MV-4-11 (cell line): ENCODE data around the gene CACNA1C.
A peak's percentile ranks its signal among the peaks of the same experiment; 100 is the strongest.

ENCODE experiments used
- DNase-seq: peaks from one replicate; lab custom pipeline; 2025; lab: John Stamatoyannopoulos, UW

CACNA1C gene

DNA sequence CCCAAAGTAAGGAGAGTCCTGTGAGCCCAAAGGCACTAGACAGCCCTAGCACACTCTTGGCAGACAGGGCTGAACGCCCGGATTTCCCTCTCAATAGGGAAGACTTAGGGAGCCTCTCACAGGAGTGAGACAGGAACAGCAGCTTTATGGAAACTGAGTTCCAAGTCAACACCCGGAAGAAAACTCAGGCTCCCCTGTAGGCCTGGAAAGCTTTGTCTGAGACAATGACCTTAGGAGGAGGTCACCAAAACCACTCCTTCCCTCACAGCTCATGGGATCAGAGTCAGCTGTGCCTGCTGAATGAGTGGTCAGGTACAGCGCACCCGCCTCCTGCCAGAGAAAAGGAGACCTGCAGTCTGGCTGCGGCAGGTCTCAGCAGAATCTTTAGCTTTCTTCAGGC, 229.5 kb downstream of the CACNA1C start:
- no peak for DNase-seq

DNA sequence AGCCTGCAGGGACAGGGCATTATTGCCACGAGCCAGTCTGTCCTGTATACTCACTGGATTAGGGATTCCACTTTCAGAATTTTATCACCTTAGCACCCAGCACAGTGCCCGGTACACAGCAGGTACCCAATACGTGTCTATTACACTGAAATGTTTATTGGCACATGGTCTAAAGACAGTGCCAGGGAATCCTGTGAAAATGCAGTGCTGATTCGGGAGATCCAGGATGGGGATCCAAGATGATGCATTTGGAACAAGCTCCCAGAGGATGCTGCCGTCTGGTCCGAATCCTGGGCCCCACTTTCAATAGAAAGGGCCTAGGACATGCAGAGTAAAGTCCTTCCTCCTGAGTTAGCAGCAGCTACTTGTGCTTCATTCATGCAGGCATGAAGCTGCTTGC, 230.7 kb downstream of the CACNA1C start:
- DNase-seq: no peak

DNA sequence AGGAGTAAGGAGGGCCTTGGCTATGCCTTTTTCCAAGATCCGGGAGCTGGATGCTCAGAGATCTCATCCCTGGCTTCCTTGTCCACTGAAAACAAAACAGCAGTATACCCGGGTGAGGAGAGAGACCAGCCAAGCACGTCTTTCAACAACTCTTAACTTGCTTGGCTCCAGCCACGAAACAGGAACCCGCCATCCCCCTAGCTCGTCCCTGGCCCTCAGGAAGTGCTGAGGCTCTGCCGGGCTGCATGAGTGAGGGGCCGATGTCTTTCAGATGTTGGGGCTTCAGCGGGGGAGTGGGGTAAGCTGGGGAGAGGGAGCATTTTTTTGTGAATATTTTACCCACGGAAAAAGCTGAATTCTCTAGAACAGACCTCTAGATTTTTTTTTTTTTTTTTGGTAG, 231.1 kb downstream of the CACNA1C start:
- DNase-seq: peak; percentile 68

DNA sequence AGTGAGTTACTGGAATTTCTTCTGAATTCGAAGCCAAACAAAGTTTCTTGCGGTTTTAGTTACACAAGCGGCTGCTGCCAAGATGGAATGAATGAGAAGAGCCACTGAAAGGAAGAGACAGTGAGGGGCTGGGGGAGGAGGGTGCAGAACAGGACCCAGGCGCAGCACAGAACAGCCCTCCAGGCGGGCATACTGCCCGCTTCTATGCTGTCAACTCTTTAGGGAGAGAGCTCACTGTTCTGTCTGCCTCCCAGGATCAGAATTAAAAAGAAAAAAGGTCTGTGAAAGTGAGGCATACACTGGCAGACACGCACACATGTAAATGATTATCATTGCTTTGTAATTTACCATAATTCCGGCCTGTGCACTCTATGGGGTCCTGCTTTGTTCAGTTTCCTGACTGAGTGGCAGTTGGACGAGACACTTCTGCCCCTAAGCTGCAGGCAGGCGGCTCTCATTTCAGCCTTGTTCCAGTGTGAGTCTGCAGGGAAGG, 231.6 kb downstream of the CACNA1C start:
- peak; percentile 74 for DNase-seq

DNA sequence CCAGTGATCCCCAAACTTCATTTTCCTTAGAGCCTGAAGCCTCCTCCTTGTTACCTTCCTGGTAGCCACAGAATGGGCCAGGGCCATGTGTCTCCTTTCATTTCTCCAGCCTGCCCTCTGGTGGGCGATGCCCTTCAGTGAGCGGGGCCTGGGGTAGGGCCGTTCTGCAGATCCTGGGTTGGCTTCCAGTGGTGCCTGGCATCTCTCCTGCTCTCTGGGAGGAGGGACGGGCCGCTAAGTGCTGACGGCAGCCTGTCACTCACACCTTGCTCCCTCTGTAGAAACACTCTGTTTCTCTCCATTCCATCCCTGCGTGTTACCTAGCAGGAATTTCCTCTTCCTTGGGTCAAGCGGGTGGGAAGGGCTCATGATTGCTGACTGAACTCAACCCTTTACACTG, 232.1 kb downstream of the CACNA1C start:
- peak; percentile 69 for DNase-seq

DNA sequence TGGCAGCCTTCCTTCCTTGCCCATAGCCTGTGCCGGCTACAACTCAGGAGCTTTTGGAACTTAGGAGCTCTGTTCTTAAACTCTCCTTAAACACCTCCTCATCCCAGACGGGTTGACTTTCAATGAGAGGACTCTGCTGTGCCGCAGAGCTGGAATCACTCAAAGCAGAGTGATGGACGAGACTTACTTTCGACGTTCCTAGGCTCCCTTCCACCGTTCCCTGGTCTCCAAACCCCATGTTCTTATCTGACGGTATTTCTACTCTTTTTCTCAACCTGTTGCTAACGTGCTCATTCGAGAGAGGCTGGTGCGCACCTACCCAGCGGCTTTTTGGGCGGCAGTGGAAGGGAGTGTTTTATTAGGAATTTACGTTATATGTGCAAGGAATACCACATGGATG, 232.7 kb downstream of the CACNA1C start:
- DNase-seq: no peak

DNA sequence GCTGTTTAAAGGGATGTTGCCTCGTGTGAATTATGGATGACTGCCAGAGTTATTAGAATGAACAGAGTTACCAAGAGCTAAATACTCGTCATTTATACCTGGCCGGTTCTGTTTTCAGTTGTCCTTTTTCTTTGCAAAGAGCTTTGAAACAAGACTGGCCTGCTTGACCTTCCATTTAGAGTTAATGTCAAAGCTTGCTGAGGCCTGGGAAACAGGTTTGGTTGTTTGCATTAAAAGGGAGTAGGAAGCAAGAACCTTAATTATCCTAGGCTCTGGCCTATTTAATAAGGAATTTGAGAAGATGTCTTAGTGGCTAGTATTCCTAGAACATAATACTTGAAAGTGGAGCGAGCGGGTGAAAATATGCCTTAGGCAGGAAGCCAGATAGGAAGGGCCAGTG, 233.3 kb downstream of the CACNA1C start:
- no peak for DNase-seq

DNA sequence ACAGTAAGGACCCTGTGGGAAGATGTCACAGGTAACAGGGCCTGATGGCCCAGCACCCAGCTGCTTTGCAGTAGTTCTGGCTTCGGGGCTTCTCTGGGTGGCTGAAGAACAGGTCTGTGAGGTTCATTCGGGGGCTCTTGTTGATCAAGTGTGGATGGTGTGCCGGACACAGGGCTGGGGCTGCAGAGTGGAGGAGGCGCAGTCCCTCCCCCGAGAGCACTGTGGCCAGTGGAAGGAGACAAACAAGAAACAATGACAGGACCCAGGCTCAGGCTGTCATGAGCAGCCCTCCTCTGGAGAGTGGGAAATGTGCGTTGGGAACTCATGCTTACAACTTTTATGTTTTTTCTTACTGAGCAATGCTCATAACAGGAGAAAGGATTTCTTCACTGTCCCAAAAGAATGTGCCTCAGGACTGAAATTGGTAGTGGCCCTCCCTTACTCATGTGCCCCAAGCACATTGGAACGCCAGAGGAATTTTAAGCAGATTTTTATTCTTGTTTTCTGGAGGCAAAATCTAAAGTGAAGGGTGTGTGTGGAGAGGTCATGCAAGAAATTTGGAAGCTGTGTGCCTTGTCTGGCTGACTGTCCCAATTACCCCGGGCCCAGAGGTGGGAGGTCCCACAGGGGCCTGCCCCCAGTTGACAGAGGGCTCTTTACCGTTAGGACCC, 233.8 kb downstream of the CACNA1C start:
- no peak for DNase-seq

DNA sequence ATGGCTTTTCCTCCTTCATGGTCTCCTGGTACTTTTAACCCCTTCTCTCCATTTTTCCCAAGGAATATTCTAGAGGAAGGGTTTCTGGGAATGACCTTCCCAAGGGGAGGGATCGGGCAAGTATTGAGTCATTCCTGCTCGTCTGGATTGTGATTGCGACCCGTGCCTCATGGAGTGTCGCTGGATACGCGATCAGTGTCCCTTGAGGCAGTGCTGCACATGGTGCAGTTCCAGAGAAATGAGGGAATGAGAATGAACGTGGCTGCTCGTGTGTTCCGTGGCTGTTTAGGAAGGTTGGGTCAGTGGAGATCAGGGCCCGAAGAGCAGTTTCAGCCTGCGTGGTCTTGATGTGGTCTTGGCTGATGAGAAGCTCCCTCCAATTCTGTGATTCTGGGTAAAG, 234.4 kb downstream of the CACNA1C start:
- DNase-seq: no peak

DNA sequence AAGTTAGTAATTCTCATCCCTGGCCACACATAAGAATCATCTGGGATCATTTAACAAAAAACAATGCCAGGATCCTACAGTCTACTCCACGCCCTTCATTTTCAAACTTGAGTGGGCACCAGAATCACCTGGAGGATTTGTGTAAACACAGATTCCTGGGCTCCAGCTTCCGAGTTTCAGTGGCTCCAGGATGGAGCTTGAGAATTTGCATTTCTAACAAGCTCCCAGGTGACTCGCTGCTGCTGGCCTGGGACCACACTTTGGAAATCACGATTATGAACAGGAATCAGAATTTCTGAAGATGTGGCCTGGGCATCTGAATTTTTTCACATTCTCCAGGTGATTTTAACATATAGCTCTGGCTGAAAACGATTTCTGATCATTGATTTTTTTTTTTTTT, 234.8 kb downstream of the CACNA1C start:
- no peak for DNase-seq

DNA sequence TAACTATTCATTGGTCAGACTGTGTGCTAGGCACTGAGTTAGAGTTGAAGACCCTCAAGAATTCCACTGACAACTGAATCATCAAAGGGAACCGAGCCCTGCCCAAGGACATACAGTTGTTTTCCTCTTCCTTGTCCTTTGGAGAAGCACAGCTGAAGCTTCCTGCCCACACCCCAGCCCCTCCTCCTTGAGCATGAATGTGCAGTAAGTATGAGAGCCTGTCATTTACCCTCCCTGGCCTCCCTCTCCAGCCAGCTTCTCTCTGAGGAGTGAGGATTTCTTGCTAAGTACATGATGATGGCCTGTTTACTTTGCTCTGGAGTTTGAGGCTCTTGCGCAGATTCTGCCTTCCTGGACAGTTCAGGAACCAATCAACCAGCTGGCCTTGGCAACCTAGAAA, 235.2 kb downstream of the CACNA1C start:
- DNase-seq: peak; percentile 60

DNA sequence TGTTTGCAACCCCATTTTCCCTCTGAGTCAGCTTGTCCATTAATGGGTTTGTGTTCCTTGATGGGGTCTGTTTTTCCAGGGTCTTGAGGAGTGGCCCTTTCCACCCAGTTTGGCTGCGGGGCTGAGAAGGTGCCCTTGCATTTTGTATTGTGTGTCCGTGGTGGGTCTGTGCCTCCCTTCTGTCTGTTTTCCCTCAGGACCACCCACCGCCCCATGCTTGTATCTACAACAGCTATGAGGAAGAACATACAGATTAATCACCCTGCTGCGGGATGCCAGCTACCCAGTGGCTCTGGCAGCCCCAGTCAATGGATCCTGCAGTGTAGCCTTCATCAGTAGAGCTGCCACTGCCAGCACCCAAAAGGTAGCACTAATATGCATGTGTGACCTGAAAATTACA, 235.7 kb downstream of the CACNA1C start:
- DNase-seq: no peak

DNA sequence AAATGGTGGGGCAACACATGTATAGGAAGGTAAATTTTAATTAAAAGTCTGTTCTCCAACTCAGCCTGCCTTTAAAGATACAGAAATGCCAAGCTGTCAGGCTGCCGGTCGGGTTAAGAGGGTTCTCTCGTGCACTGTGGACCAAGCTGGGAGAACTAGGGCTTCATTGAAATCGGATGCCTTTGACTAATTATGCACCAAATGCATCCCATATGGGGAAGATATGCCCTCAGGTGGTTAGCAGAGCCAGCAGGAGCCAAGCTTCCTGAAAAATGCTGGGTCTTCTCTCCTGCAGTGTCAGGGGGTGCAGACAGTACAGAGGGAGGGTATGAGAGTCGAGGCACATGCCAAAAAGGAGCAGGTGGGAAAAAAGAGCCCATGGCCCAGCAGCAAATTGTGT, 236.1 kb downstream of the CACNA1C start:
- no peak for DNase-seq

DNA sequence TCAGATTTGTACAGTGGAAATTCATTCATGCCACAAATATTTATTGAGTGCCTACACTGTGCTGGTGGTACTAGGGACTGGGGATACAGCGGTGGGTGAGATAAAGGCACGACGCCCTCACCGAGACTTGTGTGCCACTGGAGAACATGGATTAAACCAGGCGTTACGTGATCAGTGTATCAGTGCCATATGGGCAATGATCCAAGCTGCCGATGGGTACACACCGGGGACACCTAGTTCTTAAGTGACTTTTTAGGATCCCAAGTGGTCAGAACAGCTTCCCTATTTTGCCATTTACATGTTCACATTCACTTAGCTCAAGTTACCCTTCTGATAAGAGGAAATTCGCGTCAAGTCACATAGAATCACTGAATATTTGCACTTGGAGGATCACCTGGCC, 236.7 kb downstream of the CACNA1C start:
- peak; percentile 4 for DNase-seq

DNA sequence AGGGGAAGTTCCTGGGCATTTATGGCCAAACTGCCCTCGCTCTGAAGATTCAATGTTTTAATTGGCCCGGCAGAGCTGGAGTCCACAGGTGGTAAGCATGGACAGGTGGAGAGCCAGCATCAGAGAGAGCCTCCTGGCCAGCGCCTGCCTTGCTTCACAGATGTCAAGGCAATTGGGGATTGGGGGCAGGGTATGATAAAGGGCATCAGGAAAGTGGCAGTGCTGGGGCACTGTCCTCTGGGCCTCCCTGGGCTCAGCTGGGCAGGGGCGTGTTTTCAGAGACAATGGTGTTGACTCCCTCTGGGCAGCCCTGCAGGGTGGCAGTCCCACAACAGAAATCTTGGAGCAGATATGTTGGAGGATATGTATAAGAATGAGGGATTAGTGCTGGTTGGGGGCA, 237.3 kb downstream of the CACNA1C start:
- DNase-seq: no peak

DNA sequence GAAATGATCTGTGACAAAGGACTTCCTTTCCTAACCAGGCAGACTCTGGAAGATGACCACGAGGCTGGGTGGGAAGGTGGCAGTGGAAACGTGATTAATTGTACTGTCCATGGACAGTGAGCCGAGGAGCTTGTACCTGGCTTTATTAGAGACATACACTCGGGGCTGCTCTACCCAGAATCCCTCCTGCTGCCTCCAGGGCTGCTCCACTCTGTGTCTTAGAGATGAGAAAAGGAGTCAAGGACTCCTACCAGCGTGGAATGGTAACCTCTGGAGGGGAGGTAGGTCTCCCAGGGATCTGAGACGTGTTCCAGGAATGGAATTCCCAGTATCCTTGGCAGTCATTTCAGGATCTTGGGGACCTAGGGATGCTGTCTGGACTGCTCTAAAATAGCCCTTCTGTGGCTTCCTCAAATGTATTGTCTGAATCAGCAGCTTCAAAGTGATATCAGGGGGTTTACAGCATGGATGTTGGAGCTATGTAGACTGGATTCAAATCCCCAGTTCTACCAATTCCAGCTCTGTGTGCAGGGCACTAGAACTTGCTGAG, 237.8 kb downstream of the CACNA1C start:
- no peak for DNase-seq

DNA sequence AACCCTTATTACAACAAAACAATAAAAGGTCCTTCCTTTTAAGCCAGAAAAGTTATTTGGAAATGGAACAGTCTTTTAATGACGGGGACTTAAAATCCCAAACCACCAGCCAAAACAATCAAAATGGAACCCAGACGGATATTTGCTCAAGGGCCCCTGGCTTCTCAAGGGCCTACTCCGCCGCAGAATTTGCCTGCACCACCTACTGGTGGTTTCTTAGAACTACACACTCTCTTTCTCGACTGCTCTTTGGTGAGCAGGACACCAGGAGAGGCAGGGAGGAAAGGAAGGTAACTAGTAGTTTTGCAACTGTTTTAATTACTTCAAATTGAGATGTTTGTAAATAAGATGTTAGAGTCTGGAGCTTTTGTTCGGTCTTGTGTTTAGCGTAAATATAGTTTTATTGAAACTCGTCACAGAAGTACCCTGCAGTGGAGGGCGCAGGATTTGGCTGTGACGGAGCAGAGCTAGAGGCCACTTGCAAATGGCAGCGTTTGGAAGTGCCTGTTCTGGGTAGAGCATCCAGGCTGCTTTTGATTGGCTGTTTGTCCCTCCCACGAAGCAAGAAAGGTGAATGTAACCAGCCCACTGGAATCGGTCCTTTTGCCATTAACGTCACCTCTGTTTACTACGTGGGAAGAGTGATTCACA, 238.5 kb downstream of the CACNA1C start:
- peak; percentile 56 for DNase-seq

DNA sequence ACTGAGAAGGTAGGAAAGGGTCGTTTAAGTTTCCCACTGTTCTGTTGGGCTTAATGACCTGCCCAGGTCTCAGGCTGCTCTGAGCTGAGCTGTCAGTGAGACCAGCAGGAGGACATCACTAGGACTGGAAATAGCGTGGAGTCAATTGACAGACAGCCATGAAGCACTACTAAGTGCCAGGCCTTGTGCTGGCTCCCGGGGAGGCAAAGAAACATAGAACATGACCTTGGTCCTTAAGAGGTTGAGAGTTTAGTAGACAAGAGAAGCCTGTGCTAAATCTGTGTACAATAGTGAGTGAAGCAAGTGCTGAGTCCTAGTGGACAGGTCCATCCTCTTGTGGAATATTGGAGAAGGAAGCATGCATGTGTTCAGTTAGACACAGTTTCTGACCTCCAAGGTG, 239.2 kb downstream of the CACNA1C start:
- DNase-seq: no peak

DNA sequence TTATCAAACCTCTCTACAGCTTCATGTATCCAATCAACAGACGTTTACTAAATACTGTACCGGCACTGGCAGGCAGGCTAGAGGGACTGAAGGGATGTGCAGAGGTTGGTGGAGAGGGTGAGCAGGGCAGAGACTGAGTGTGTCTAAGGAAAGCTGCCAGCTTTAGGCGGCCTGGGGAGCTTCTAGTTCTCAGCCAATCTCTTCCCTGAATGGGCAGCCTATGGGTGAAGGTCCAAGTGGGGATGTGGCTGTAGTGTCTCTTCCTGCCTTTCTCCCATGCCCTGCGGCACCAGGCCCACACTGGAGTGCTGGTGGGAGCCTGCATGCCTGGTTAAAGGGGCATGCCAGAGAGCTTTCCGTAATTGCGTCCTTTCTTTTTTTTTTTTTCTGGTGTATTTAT, 239.8 kb downstream of the CACNA1C start:
- no peak for DNase-seq

DNA sequence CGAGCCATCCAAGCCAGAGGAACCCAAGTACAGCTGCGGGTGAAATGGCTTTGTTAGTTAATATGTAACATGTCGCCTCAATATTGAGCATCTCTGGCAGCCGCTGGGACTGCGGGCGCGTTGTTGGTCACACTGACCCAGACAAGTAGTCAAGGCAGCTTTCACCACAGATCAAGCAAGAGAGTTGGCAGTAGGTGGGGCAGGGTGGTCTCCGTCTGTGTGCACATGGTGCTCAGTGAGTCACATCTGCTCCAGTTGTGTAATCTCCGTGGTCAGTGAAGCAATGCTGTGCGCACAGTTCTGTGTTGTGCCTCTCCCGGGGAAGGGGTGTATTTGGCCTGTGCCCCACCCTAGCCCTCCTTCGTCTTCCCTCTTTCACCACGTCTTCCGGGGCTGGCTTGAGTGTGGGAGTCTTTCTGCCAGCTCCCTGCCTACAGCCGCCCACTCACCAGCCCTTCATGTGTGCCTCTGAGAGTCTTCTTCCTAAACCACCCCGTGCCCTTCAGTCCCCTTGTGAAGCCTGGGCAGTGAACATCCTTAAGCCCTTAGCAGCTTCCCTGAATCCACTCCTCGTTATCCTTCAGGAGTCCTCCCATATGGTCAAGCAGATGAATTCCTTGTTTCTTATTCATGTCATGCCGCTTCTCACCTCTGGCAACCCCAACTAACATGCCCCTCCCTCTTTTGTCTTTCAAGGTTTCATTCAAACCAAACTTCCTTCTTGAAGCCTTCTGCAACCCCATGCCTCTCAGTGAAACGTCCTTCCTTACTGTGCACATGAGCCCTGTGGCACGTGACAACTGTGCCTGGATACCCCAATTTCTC, 242.1 kb downstream of the CACNA1C start:
- peak; percentile 98 for DNase-seq

DNA sequence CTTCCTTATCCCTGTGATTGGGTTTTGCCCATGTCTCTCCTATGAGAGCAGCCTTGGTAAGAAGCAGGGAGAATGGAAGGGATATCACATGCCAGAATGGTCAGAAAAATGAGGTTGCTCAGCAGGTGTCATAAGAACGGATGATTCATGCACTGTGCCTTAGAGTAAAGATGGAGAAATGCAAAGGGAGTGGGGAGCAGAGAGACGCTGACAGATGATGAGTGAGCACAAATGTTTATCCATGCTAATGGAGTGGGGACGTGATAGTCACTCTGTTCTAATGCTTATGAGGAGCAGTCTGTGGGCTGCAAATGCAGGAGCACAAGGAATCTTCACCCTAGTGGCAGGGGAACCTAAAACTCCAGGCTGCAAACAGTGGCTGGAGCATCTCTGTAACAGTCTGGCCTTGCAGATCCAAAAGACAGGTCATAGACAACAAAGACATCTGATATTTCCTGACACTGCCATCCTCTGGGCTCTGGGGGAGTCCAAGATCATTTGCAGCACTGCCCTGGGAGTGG, 243.2 kb downstream of the CACNA1C start:
- peak; percentile 35 for DNase-seq

DNA sequence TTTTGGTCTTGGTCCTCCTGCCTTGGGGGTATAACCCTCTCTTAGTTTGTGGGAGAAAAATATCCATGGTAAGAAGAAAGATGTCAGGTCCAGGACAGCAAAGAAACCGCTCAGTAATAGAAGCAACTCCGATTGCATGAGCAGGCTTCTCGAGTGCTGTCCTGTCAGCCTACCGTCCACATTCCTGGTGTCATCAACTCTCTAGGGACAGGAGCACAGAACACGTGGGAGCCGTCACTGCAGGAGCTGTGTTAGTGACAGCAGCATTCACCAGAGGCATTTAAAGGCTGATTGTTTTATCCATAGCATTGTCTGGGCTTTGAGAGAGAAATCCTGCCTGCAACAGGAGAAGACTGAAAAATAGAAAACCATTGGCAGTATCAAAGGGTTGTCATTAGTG, 244.2 kb downstream of the CACNA1C start:
- no peak for DNase-seq

DNA sequence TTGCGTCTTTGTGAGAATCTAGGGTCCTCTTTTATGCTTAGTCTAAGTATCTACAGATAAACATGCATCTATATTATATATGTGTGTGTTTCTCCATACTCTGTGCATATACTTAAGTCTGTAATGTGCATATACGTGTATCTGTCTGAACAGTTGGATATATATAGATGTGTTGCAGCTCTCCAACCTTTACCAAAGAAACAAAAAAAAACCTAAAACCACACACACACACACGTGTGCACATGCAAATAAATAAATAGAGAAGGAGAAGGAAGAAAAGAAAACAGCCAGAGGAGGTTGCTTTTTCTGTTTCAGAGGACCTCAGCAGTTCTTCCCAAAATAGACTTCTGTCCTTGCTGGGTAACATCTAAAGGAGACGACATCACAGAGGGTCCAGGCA, 244.9 kb downstream of the CACNA1C start:
- no peak for DNase-seq
